SH-SY5Y (cell line): ENCODE data around the gene ZSCAN2.

Experiments used
- GATA2 ChIP-seq: IDR thresholded peaks from 2 replicates; pipeline ENCODE4 v1.6.1; 2011; ENCODE audit warnings: mild to moderate bottlenecking, low read depth, low read length
- GATA3 ChIP-seq: IDR thresholded peaks from 2 replicates; pipeline ENCODE4 v1.6.1; 2011; ENCODE audit warnings: low read depth, mild to moderate bottlenecking, low read length, moderate library complexity

GRCh38 chr15:84582583-84583157, 18.1 kb upstream of the ZSCAN2 start:
- TF ChIP-seq GATA2 (no peak), GATA3 (no peak)
